ENCODE data around the gene CTU2.
A peak's percentile ranks its signal among the peaks of the same experiment; 100 is the strongest.
"Not testable (repeated sequence)": the region's sequence is repeated elsewhere in the genome, so short reads cannot be mapped to it uniquely, and the experiment has no call there.

CTU2 gene

DNA sequence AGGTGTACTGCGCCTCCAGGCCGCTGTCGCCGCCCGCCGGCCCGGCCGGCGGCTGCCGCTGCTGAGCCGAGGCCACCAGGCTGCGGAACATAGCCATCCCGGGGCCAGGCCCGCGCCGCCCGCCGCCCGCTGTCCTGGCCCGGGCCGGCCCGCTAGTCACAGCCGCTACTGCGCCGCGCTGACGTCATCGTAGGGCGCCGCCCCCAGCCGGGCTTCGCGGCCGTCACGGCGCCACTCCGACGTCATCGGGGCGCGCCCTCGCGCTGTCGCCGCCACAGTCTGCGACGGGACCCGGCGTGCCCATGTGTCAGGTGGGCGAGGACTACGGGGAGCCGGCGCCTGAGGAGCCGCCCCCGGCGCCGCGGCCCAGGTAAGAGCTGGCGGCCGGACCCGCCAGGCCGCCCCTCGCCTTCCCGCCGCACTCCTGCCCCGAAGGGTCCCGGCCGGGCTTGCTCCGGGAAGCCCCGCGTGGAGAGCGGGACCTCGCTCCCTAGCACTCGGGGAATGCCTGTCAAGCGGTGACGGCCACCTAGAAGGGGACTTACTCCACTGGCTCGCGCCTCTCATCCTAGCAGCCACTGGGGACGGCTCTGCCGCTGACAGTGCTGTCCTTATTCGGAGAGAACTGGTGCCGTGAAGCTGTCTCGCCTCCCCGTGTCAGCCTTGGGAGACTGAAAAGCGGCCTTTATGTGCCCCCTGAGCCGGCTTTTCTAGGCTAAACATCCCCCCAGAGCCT lies at the start of gene CTU2, which contains the start of gene RNF166:
CTU2 (plus strand) TSS at position 275 of the 736 bp plus-strand sequence; CDS start at position 303, 28 bp downstream.
RNF166 (minus strand) TSS at position 180 of the 736 bp plus-strand sequence; CDS start at position 97, 83 bp downstream.
- peak; percentile 99 for DNase-seq (ENCODE audit: low spot score)

DNA sequence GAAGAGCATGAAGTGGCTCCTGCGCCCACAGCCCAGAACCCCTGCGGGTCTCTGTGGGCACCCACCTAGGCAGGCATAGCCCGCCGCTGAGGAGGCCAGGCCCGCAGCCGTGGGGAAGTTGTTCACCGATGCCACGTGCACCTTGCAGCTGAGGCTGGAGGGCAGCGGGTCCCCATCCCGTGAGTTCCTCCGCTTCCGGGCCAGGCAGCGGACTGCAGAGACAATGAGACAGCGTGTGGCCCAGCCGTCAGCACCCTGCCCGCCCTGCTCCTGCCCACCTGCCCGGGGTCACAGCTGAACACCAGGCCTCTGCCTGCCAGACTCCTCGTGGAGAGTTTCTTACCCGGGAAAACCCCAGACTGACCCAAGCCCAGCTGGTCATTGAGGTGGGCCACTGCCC lies 48.9 kb upstream of the CTU2 start:
- DNase-seq (ENCODE audit: low spot score): no peak

DNA sequence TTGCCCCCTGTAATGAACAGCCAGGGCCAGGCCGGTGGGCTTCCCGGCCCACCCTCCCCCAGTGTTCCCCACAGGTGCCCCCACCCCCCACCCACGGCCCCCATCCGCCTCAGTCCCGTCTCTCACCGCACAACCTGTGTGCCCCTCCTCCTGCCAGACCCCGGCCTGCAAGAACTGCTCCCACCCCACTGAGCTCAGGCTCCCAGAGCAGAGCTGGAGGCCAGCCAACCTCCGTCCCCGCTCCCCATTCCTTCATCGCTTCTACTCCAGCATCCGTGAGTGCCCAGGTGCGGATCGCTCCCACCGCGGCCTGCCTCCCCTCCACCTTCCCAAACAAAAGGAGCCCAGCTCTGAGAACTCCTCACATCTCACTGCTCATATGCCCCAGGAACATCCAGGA lies 47.6 kb upstream of the CTU2 start:
- no peak for DNase-seq (ENCODE audit: low spot score)

DNA sequence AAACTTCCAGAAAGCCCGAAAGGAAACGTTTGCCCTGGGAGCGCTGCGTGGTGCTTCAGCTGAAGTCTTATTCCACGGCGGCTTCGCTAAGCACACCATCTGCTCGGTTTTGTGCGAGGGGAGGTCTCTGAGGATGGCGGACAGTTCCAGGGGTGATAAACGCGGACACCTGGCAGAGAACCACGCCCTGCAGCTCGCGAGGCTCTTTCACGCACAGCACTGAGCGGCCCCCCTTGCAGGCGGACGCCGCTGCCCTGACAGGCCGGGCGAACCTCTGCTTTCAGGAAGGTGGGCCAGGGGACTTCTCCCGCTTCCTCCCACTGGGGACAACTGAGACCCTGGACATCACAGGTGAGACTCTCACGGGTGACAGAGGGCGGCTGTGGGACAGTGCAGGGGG lies 47.1 kb upstream of the CTU2 start:
- DNase-seq (ENCODE audit: low spot score): no peak

DNA sequence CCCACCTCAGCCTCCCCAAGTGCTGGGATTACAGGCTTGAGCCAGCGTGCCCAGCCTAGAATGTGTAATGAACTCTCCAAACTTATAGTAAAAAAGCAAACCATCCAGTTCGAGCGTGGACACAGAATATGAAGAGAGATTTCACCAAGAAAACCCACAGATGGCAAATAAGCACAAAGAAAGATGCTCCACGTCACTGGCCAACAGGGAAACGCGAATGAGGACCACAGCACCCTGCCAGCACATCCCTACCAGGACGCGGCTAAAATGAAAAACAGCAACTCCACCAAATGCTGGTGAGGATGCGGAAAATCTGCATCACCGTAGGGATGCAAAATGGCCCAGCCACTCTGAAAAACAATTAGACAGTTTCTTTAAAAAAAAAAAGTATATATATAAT lies 44.8 kb upstream of the CTU2 start:
- DNase-seq (ENCODE audit: low spot score): no peak

DNA sequence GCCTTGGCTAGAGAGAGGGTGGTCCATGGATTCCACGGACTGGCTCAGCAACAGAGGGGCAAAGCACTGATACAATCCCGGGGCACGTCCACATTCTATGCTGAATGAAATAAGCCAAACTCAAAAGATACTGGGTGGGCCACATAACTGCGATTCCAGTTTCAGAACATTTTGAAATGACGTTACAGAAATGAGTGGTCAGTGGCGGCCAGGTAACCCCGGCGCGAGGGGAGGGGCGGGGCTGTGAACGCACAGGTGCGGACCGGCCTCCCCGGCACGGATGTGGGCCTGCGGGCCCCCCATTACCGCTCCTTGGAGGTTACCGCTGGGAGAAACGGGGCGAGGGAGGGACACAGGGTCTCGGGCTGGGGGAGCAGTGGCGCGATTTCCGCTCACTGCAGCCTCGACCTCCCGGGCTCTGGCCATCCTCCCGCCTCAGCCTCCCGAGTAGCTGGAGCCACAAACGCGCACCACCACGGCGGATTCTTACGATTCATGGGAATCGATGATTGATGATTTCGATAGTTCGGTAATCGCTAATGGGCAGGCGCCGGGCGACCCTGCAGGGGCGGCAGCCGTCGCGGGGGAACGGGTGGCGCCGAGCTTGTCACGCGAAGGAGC lies 44.0 kb upstream of the CTU2 start:
- no peak for DNase-seq (ENCODE audit: low spot score)

DNA sequence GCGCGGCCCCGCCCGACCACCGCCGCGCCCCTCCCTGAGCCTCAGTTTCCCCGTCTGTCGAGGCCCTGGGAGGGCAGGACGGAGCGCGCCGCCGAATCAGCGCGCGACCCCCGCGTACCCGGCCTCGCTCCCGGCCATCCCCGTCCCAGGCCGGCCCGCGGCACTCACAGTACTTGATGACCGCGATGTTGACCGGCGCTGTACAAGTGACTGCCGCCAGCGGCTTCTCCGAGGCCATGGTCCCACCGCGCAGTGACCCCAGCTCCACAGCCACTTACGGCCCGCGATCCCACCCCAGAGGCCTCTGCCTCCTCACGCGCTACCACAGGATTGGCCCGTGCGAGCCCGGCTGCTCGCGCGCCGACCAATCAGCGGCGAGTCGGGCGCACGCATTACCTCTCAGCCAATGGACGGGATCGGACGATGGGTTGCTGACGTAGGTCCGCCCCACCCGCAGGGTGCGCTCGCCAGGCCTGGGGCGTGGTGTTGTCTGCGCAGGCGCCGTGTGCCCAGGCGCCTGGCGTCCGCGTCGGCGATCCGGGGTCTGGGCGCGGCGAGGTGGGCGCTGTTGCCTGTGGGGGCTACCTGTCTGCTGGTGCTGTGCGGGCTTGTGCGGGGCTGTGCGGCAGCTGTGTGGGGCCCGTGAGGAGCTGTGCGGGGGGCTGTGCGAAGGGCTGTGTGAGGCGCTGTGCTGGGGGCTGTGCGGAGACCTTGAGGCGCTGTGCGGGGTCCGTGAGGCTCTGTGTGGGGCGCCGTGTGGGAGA lies 43.3 kb upstream of the CTU2 start, which contains the start of gene MVD:
MVD (minus strand) TSS at position 249 of the 764 bp plus-strand sequence; CDS start at position 238, 11 bp downstream.
- DNase-seq (ENCODE audit: low spot score): peak; percentile 100

DNA sequence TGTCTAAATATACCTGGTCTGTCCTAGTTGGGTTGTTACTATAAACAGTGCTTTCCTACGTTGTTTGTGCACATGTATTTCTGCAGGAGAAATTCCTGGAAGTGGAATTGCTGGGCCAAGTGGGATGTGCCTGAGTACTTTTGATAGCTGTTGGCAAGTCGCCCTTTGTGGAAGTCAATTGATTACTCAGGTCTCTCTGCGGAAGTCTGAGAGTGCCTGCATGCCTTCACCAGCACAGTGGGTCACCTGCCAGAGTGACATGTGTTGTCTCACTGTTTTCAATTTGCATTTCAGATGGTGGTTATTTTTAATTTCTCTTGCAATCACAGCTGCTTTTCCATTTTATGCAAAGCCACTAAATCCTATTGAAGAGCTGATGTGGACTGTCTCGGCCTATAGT lies 41.2 kb upstream of the CTU2 start:
- DNase-seq (ENCODE audit: low spot score): no peak

DNA sequence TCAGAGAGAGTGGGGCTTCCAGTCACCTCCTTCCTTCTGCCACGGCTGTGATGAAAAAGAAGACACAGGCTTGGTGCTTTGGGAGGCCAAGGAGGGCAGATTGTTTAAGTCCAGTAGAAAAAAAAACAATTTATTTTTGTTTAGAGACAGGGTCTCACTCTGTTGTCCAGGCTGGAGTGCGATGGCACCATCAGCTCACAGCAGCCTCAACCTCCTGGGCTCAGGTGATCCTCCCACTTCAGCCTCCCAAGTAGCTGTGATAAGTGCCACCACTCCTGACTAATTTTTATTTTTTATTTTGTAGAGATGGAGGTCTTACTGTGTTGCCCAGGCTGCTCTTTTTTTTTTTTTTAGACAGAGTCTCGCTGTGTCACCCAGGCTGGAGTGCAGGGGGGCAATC lies 40.7 kb upstream of the CTU2 start:
- DNase-seq (ENCODE audit: low spot score): no peak

DNA sequence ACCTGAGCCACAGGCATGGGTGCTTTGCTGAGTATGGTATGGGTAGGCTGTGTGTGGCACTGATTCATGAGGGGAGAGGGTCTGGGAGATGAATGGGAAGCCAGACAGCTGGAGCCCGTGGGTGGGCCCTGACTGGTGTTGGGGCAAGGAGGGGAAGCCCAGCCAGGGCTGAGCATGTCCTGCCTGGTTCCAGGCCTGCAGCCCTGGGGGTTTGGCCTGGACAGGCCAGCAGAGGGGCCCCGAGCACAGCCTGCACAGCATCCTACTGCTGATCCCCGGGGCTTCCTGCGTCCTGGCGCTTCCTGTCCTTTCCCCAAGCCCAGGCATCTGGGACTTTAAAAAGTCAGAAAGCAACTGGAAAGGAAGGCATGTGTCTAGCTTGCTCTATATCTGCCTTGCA lies 38.8 kb upstream of the CTU2 start:
- no peak for DNase-seq (ENCODE audit: low spot score)

DNA sequence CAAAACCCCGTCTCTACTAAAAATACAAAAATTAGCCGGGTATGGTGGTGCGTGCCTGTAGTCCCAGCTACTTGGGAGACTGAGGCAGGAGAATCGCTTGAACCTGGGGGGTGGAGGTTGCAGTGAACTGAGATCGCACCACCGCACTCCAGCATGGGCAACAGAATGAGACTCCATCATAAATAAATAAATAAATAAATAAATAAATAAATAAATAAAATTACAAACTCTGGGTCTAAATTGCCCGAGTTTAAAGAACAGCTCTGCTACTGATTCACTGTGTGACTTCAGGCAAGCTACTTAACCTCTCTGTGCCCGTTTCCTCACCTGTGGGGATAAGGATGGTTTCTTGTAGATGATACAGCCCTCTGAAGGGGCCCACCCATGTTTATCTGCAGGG lies 36.8 kb upstream of the CTU2 start:
- DNase-seq (ENCODE audit: low spot score): not testable (repeated sequence)

DNA sequence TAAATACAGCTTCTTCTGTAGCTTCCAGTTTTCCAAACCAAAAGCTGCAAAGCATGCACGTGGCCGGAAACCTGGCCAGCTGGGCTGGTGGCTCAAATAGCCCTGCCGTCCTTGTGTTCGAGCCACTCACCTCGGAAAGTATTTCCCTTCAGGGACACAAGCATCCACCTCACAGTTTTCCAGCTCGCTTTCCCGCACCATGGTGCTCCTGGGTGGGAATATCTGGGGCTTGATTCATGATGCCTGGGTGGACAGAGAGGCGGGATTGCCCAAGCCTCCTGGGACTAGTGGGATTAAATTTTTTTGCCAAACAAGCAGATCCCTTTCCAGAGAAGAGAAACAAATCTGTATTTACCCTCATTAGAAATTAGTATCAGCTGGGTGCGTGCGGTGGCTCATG lies 36.3 kb upstream of the CTU2 start:
- DNase-seq (ENCODE audit: low spot score): peak; percentile 47

DNA sequence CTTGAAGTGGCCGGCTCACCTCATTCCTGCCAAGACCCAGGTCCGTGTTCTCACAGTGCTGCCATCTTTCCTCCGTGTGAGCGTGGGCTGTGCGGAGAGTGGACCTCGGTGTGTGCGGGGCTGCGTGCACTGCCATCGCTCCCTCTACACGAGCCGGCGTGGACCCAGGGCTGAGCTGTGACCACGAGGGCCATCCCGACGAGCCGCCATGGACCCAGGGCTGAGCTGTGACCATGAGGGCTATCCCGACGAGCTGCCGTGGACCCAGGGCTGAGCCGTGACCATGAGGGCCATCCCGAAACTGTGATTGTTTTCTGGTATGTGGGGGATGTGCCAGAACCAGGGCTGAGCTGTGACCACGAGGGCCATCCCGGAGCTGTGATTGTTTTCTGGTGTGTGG lies 34.5 kb upstream of the CTU2 start:
- DNase-seq (ENCODE audit: low spot score): no peak

DNA sequence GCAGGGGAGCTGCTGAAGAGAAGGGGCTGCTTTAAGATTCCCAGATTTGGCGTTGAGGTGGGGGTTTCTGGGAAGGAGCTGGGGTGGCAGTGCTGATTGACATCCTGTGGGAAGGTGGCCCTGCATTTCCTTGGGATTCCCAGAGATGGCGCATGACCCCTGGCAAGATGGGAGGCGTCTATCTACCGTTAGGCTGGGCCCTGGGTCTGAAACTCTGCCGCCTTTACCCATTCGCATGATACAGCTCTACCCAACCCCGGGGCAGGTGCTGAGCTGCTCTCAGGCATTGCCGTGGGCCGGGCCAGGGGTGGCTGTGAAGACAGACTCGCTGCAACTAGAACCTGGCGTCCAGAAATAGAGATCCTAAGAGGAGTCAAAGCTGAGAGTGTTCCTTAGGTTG lies 33.5 kb upstream of the CTU2 start:
- DNase-seq (ENCODE audit: low spot score): no peak

DNA sequence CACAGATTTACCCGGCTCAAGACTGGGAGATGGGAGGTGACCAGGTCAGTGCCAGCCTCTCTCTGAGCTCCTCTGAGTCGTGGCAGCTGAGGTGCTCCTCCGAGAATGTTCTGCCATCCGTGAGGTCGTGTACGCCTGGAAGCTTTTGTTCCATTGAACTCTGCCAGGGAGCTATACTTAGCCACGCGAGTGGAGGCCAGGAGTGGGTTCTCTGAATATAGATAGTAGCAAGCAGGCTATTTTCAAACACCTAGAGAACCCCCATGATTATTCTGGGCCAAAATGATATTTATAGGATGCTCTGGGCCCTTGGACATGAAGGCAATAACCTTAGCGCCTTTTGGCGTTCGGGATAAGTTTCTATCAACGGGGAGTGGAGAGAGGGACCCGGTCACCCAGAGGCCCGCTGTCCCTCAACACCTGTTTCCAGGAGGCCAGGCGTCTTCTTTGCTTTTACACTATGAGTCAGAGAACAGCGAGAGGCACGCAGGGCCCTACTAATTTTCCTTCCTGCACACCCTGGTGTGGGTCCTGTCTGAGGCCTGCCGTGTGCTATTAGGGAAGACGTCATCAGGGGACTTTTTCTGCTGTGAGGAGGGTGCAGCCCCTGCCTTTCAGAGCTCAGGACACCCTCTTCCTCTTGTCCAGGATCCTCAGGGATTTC lies 32.5 kb upstream of the CTU2 start:
- no peak for DNase-seq (ENCODE audit: low spot score)

DNA sequence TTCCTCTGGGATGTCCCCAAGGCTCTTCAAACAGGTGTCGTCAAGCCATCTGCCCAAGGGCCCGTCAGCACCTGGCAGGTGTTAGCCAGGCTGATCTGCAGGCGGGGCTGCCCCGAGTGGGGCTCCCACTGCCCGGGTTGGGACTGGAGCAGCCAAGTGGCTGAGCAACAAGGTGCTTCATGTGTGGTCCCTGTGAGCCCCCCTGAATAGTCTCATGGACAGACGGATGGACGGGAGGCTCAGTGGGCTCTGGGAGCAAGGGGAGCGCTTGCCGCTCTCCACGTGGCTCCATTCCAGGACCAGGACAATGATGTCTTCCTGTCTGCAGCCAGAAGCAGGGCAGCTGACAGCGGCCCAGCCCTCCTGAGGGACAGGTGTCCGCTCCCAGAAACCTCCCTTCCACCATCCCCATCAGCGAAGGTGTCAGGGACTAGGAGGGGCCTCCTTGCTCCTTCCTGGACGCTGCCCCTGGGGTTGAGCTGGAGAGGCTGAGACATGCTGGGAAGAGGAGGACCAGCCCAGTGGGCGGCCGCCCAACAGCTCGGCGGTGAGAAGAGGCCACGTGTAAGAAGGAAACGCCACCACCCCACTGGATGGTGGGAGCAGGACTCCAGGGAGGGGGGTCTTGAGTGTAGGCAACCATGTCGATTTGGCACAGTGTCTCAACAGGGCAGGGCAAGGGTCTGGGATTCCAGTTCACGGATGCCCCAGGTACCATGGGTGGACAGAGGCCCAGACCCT lies 29.6 kb upstream of the CTU2 start:
- no peak for DNase-seq (ENCODE audit: low spot score)

DNA sequence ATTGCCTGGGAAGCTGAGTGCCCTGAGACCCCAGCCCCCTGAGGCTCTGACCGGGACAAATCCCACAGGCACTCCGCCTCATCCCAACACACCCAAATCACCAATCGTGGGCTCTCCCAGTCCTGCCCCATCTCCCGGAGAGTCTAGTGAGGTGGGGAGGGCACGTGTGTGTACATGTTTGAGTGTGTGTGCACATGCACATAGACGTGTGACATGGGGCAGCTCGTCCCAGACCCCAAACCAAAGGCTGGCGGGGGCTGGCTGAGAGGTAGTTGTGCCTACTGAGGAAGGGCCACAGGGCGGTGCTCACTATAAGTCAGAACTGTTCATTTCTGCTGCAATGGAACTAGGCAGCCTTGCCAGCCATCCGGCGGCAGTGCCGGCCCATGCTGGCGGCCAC lies 28.6 kb upstream of the CTU2 start:
- no peak for DNase-seq (ENCODE audit: low spot score)

DNA sequence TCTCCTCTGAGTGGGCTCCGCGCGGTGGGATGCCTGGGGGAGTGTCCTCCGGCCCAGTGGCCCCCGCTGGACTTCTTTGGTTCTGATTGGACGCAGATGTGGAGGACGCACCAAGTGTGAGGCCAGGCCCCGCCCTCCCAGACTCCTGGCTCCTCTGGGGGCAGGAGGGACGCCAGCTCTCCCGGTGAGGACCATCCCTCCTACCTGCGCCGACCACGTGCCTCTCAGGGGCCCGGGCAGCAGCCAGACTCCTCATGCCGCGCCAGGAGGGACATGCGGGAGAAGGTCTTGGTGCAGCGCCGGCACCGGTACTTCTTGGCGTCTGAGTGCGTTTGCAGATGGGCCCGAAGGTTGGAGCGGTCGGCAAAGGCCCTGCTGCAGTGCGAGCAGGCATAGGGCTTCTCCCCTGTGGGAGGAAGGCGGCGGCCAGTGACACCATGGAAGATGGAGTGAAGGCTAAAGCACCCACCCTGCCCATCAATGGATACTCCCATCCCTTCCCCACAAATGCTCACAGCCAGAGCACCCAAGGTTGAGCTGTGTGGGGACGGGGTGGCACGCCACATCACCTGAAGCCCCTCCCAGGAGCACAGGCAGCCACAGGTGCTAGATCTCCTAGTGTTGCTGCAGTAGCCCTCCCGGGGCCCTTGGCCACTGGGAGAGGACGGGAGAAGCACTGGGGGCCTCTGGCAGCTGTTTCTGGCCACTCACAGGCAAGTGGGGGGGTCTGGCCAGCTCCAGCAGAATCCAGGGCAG lies 27.9 kb upstream of the CTU2 start:
- DNase-seq (ENCODE audit: low spot score): no peak

DNA sequence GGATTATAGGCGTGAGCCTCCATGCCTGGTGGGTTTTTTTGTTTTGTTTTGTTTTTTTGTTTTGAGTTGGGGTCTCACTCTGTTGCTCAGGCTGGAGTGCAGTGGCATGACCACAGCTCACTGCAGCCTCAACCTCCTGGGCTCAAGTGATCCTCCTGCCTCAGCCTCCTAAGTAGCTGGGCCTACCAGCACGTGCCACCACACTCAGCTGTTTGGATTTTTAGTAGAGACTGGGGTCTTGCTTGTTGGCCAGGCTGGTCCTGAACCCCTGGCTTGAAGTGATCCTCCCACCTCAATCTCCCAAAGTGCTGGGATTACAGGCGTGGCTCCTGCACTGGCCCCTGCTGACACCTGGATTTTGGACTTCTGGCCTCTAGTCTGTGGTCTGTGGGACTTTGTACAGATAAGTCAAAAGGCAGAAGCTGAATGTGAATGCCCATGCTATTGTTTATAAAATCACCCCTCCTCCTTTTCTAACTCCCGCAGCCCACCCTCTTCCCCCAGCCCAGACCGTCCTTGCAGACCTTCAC lies 25.7 kb upstream of the CTU2 start:
- DNase-seq (ENCODE audit: low spot score): no peak

DNA sequence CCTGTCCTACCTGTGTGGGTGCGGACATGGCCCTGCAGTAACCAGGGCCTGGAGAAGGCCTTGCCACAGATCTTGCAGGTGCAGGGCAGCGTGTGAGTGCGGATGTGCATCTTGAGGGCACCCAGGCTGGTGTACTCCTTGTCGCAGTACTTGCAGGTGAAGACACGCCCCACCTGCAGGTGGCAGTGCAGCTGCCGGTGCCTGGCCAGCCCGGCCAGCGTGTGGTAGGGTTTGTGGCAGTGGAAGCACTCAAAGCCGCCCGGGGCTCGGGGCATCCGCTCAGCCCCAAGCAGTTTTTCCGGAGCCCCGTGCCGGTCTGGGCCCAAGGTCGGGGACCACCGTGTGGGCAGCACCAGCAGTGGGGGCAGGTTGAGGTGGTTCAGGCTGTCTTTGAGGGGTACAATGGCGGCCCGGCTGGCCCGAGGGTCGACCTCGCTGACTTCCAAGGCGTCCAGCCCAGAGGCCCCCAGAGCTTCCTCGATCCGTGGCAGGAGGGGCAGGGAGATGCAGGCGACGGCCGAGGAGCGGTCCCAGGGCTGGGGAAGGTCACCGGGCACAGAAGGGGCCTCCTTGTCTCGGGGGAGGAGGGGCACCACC lies 25.1 kb upstream of the CTU2 start:
- DNase-seq (ENCODE audit: low spot score): no peak
